Astrocyte of the cerebellum (primary cell): ENCODE measurements around the gene ATP13A5.
A peak's percentile ranks its signal among the peaks of the same experiment; 100 is the strongest.

Source experiments
- DNase-seq: peaks from one replicate; pipeline ENCODE4 v3.0.0-alpha.2; 2011; ENCODE audit warnings: low read depth
- H3K4me3 ChIP-seq: 2 replicates; pipeline ENCODE4 v1.5.1; 2011; ENCODE audit warnings: mild to moderate bottlenecking, low read depth, low read length, moderate library complexity
- in situ Hi-C: cut with HindIII; loops from 2 replicates; pipeline ENCODE4 v1.10.0; 2017; ENCODE audit warnings: low sequenced_read_pairs
- TF ChIP-seq, protein P1 (sequence below): IDR thresholded peaks from 2 replicates; pipeline ENCODE4 v1.5.1; 2012; ENCODE audit warnings: low read length, low read depth, moderate library complexity, mild to moderate bottlenecking; ENCODE audit errors: missing control alignments

Gene ATP13A5

DNA sequence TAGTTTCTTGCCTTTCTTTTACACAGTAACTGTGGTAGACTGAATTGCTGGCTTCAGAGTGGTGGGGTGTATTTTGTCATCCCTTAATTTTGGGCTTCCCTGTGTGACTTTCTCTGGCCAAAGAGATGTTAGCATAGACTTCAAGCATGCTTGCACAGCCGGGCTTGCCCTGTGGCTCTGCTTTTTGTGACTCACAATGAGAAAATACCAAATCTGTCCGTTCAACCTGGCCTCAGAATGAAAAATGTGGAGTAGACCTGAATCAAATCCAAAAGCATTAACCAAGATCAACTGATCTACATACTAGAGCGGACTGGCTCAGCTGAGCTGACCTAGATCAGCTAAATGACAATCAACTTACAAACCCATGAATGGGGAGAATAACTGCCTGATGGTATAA is 86.2 kb downstream of the ATP13A5 start:
- in situ Hi-C loops: no loop called here
- TF ChIP-seq, protein P1, sequence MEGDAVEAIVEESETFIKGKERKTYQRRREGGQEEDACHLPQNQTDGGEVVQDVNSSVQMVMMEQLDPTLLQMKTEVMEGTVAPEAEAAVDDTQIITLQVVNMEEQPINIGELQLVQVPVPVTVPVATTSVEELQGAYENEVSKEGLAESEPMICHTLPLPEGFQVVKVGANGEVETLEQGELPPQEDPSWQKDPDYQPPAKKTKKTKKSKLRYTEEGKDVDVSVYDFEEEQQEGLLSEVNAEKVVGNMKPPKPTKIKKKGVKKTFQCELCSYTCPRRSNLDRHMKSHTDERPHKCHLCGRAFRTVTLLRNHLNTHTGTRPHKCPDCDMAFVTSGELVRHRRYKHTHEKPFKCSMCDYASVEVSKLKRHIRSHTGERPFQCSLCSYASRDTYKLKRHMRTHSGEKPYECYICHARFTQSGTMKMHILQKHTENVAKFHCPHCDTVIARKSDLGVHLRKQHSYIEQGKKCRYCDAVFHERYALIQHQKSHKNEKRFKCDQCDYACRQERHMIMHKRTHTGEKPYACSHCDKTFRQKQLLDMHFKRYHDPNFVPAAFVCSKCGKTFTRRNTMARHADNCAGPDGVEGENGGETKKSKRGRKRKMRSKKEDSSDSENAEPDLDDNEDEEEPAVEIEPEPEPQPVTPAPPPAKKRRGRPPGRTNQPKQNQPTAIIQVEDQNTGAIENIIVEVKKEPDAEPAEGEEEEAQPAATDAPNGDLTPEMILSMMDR: no peak
- peak; percentile 12 for DNase-seq
- no peak overlapping the region for H3K4me3 ChIP-seq

DNA sequence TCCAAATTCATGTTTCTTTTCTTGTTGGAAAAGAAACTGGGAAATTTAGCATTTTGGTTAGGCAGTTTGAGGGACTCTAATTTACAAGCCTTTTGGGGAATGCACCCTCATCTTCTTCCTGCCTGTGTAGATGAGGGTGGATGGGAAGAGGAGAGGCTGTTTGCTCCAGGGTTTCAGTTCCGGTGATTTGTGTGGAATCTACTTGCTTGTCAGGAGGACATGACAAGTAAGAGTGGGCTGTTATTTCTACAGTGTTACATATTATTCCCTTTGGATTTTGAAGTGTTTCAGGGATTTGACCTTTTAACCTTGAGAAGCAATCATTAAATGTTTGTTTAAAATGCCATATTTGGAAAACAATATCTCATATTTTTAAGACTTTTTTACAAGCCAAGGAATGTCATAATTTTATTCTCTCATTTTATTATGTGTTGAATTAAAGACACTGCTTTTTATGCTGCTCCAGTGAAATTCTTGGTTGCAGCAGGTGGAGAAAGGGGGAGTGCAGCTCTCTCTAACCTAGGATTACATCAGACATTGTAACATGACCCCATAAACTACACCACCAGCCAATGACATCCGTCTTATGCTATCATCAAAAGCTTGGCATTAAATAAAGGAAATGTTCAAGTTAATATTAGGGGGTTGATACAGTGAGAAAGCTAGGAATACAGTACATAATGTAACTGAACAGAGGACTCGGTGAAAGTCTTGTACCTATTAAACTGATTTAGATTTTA is 107.3 kb downstream of the ATP13A5 start:
- in situ Hi-C loops: loop anchor here (5.0 kb wide), 1 partner anchor 79 kb away; no protein-coding TSS in a partner anchor
- TF ChIP-seq, protein P1: no peak
- no peak for DNase-seq
- H3K4me3 ChIP-seq: no peak overlapping the region

- no peak for DNase-seq
- in situ Hi-C loops: loop anchor here (5.0 kb wide), 1 partner anchor 78 kb away; no protein-coding TSS in a partner anchor
- no peak overlapping the region for H3K4me3 ChIP-seq
- TF ChIP-seq, protein P1: no peak
Measured at GRCh38 chr3:193270451-193270850, 108.1 kb downstream of the ATP13A5 start.

GRCh38 chr3:193269343-193270028 is 109.1 kb downstream of the ATP13A5 start:
- TF ChIP-seq, protein P1: no peak

DNA sequence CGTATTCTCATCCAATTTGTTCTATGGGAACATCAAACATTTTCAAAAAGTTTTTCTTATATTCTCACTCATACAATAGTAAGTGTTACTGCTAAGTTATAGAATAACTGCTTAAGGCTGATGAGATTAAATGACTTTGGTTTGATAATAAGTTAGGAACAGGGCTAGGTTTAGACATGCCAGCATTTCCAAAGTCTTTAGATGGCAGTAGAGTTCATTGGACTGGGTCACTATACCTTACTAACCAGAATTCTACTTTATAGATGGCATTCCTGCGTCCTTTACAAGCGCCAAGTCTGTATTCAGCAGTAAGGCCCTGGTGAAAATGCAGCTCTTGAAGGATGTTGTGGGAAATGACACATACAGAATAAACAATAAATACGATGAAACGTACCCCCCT is 115.8 kb downstream of the ATP13A5 start:
- DNase-seq: no peak
- no peak overlapping the region for H3K4me3 ChIP-seq
- TF ChIP-seq, protein P1: no peak
- in situ Hi-C loops: no loop called here

More at GRCh38 chr3:193269343-193270028, 109.1 kb downstream of the ATP13A5 start:
- DNase-seq: no peak
- no peak overlapping the region for H3K4me3 ChIP-seq
- in situ Hi-C loops: loop anchor here (5.0 kb wide), 1 partner anchor 77 kb away; no protein-coding TSS in a partner anchor

DNA sequence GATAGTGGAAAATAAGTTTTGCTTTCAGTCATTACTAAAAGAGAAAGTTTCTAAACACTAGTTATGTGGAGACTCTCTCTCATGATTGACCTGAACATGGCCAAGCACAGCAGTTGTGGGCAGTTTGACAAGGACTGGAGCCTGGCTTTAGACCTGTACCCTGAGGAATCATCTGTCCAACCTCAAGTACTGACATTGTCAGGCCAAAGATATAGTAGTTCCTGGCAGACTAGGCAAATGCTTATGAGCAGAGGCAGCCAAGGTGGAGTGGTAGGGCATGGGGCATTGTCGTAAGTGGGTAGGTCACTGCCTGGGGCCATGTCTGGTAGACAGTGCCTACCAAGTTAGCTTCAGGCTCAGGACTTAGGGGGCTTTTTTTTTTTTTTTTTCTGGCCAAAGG is 116.6 kb downstream of the ATP13A5 start:
- TF ChIP-seq, protein P1: no peak
- in situ Hi-C loops: no loop called here
- no peak for DNase-seq

More for the DNA sequence above, 116.6 kb downstream of the ATP13A5 start:
- H3K4me3 ChIP-seq: no peak overlapping the region
